ENCODE data around the gene LHX3.

LHX3 gene

DNA sequence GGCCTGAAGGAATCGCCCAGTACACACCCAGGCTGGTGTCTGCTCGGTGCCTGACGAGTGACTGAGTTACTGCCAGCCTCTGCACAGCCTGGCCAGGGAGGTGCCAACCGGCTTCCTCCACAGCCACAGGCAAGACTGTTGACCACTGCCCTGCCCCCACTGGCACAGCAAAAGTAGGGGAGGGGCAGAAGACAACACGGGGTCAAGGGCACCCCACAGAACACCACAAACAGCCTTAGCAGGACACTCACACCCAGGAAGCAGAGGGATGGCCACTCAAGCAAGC lies 722 bp upstream of the LHX3 start:
- no peak for DNase-seq

DNA sequence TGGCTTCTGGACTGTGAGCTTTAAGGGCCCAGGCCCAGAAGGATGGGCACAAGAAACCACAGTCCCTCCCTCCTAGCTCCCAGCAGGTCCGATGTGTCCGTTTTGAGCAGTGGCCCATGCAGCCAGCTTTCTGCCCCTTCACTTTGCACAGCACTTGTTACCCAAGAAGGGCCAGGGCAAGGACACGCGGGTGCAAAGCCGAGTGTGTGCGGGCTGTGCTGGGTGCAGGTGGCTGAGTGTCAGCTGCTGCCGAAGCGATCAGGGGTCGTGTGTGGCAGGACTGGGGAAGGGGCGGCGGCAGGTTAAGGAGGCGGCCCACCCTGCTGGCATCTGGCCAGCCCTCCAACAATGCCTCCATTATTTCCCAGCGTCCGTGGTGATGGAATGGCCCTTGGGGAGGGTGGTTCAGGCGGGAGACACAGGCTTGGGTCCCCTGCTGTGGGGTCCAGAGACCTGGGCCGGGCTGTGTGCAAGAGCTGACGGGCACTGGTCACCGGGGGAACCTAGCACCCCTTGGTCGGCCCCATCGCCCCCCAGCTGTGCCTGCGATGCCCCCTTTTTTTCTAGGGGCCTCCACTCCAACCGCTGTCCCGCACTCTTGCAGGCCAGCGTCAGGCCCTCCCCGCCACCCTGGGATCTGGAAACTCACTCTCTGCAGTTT lies 653 bp downstream of the LHX3 start:
- DNase-seq, result no peak

DNA sequence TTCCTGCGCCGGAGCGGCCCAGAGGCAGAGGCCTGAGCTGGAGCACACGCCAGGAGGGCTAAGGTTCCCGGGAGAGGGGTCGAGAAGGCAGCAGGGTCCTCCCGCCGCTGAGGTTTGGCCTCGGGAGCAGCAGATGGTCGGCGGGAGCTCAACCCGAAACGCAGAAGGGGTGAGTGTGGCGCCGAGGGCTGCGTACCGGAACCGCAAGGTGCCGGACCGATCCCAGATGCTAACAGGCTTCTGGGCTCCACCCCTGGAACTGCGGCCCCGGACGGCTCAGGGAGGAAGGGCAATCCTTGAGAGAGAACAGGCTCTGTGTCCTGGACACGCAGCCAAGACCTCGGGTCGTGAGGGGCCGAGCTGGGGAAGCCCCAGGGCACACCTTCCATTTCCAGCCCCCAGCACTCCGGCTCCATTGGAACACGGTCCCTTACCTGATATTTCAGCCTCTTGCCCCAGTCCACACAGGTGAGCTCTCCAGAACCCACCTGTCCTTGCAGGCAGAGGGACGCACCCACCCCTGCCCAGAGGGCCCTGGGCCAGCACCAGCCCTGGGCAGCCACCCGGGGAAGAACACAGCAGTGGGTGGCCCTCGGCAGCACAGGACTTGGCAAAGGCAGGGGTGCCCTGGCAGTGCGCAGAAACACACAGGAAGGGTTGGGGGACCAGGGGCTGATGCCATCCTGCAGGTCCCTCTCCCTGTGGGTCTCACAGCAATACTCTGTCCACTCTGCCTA lies 1.4 kb downstream of the LHX3 start:
- DNase-seq, result no peak

DNA sequence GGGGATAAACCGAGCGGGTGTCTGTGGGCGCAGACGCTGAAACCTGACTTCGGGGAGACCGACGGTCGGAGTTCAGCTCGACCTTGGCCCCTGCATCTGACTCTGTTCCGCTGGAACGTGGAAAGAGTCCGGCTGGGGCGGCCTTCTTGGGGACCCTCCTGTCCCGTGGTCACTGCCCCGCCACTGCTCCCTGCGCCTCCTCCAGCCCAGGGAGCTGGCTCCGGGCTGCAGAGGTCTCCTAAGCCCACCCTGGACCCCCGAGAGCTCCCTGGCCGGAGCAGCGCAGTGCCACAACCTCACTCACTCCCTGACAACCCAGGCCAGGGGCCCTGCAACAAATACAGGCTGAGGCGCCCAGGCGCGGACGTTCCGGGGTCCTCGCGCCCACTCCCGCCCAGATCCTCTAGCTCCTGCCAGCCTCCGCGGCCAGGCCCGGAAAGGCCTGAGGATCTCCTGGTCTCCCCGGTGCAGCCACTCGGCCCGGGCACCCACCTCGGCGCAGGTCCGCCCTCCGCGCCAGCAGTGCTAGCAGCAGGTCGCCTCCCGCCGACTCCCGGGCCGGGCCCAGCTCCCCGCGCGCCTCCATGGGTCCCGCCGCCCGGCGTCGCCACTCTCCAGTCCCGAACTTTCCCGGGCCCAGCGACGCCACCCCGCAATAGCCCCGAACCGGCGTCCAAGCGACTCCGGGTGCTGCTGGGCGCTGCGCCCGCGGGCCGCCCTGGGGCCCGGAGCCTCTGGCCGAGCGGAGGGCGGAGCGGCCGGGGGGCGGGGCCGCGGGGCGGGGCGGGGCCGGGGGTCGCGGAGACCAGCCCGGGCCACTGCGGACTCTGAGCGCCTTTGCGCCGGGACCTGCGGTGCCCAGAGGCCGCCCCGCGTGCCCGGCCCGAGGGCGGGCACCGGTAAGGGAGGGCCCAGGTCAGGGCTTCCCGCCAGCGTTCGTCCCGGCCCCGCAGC lies 2.2 kb downstream of the LHX3 start:
- no peak for DNase-seq

DNA sequence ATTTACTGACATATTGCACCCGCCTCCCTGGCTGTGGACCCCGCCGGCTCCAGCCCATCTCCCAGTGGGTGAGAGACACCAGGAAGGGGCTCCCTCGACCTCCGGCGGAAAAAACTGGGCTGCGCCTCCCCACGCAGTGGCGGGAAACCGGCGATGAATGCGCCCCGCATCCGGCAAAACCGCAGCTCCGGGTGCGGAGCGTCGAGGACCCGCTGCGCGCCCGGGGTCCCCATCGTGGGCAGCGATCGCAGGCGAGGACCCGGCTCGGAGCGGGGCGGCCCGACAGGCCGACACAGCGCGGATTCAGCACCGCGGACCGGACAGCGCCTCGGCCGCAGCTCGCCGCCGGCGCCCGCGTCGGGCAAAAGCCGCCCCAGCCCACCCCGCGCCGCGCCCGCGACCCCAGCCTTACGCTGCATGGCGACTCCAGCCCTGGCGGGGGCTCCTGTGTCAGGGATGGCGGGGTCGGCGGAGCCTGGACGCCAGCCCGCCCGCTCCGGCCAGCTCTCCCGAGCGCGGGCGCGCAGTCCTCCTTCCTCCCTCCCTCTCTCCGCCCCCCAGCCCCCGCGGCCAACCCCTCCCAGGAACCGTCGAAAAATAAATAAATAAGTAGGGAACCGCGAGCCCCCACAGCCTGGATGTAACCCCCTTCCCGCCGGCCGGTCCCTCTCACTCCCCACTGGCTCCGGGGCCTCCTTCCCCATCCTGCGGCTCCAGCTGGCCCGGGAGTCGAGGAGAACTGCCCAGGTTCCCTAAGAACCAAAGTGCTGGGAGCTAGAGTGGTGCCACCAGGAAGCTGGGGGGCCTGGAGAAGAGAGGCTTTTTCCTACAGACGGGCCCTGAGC lies 3.1 kb downstream of the LHX3 start:
- no peak for DNase-seq

DNA sequence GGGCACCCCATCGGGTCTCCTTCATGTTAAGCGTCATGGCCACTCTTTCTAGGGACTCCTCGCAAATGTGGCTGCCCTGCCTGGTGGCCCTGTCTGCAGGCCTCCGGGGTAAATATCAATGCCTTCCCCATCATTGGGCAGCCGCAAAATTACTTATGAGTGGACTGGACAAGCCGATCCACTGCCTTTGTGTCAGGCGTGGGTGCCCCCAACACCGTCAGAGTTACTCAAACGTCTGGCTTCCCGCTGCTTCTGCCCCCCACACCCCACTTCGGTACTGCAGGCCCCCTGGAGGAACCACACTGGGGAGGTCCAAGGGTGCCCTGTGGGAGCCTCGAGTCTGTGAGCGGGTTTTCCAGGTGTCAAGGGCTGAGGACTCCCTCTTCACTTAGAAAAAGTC lies 3.8 kb downstream of the LHX3 start:
- DNase-seq, result no peak

DNA sequence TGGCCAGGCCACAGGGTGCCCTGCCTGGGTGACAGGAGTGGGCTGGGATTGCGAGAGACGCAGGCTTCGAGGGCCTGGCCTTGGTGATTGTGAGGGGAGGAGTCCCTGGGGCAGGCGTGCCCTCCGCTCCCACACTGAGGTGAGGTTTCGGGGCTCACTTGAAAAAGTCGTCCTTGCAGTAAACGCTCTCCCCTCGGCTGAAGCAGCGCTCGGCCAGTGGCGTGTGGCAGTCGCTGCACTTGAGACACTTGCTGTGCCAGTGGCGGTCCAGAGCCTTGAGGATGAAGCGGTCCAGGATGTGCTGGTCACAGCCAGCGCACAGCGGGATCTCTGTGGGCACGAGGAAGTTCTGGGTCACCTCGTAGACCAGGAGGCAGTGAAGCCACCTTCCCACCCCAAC lies 4.5 kb downstream of the LHX3 start:
- no peak for DNase-seq

DNA sequence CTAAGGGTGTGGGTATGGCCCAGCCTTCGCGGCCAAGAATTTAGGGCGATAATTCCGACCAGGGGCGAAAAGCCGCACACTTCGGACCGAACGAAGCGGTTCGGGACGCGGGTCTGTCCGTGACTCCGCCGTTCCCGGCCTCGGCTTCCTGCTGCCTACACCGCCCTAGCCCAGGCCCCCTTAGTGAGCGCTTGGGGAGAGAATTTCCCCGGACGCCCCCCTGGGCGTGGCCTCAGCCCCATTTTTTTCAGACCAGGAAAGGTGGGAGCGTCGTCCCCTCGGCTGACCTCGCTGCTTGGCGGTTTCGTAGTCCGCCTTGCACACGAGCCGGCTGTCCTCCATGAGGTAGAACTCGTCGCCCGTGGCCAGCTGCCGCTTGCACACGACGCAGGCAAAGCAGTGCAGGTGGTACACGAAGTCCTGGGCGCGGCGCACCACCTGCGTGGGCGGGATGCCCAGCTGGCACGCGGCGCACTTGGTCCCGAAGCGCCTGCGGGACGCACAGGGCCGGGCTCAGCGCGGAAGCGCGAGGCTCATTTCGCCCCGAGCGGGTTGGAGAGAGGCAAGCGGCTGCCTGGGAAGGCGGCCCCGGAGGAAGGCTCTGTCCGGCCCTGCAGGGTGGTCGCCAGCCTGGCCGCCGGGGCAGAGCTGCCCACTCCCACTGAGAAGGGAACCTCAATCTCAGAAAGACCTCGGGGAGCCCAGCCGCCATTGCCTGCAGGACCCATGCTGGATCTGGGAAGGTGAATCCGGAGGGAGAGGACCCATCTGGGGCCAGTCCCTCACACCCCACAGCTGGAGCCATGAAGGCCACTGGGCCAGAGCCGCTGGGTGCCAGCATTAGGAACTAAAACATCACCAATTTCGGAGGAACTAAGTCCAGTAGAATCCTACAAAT lies 5.3 kb downstream of the LHX3 start:
- DNase-seq, result no peak

DNA sequence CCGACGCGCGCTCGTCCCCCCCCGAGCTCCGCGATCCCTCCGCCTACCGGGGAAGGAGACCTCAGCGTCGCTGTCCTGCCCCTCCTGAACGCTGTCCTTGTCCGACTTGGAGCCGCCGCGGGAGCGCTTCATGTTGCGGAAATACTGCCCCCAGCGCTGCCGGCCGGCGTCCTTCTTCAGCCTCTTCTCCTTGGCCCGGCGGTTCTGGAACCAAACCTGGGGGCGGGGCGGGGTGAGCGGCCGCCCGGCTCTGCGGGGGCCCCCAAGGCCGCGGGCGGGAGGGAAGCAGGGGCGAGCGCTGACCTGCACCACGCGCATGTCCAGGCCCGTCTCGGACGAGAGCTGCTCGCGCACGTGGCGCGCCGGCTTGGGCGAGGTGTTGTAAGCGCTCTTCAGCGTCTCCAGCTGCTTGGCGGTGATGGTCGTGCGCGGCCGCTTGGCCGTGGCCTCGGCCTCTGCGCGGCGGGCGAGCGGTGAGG lies 6.3 kb downstream of the LHX3 start:
- DNase-seq, result no peak

DNA sequence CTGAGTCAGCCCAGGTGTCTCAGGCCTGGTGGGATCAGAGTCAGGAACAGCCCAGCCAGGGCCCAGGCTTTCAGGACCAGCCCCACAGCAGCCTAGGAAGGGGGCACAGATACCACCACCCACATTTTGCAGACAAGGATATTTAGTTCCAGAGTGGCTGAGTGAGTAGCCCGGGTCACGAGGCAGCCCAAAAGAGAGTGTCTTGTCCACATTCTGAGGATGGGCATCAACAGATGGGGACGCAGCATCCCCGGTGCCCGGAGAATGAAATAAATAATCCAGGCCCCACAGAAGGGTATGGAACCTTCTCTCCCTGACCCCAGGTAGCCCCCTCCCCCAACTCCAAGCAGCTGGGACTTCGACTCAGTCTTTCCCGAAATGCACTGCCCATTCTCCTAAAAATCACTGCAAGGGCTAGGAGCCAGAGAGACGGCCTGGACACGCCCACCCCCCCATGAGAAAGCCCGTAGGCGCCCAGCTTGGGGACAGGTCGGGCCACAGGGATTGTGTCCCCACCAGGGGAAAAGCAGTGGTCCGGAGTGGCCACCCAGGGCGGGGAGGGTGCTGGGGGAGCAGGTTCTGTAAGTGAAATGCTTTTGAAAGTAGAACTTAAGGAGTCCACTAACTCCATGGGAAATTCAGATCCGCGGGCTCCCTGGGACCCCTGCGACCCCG lies 6.9 kb downstream of the LHX3 start:
- no peak for DNase-seq

DNA sequence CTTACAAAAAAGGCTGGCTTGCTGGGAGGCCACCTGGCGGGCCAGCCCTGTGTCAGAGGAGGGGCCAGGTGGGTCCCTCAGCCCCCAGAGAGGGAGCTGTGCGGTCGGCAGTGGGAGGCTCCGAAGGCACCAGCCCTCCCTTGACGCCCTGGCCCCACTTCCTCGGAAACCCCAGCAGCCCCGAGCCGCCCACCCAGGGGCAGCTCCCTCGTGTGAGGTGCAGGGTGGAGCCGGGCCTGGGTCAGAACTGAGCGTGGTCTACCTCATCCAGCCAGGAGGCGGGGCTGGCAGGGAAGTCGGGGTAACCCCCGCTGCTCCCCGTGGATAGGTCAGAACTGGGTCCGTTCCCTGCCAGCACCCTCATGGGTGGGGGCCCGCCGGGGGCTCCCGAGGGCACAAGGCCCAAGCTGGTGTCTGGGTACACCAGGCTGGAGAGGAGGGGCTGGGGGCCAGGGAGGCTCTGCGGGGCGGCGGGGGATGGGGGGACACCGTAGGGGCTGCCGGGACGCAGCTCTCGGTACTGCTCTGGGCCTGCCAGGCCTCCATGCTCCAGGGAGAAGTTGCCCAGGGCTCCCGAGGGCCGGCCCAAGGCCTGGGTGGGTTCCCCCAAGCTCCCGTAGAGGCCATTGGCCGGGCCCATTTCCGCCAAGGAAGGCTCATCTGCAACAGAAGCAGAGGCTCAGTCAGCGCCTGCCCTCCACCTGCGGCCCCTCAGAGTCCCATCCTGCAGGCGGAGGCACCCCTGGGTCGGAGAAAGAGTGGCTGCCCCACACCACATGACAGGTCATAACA lies 7.6 kb downstream of the LHX3 start:
- no peak for DNase-seq

DNA sequence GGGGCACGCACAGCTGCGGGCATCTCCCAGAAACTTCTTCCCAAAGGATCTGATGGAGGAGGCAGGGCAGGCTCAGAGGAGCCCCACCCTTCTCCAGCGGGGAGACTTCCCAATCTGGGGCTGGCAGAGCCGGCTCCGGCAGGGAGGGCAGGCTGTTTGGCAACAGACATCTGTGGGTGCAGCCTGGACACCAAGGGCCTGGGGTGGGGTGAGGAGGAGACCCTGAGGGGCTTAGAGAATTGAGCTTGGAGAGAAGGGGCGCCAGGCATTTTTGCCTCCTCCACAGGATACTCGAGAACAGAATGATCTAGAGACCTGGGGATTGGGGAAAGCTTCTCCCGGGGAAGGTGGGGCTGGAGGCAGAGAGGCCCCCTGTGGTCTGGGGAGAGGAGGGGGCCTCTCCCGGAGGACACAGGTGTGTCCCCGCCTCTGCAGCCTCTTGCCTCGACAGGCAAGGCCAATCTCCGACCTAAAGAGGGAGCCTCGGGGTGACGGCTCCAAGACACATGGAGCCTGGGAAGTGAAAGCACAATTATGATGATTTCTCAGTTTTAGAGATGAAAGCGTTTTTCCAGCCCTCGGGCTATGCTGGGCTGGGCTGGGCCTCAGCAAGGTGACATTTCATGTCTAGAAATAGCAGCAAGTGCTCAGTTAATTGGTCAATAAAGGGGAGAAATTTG lies 8.4 kb downstream of the LHX3 start:
- DNase-seq, result no peak

DNA sequence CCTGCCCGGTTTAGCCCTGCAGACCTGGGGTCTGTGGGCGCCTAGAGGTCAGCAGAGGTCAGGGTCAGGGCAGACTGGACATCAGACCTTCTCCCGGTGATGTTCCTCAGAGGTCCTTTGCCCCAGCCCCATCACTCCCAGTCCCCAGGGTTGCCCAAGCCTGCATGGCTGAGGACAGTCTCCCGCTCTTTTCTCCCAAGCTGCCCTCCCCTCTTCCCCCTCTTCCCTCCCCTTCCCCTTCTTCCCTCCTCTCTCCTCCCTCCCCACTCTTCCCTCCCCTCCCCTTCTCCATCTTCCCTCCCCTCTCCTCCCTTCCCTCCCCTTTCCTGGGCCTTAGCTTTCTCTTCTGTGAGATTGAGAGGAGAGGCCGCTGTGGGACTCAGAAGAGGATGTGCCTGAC lies 10.4 kb downstream of the LHX3 start:
- no peak for DNase-seq

DNA sequence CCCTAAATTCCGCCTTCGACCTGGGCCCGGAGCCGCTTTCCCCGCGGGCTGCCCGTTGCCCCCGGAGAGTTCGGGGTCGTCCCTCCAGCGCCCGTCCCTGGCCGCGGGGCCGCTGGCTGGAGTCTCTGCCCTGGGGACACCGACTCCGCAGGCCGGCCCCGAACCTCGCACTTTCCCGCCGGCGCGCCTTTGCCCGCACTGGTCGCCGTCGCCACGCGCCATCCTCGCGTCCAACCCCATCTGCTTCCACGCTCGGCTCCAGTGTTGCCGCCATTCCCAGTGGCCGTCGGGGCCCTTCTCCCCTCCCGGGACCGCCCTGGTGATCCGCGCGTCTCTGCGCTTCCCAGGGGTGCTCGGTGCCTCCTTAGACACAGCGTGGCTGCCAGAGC lies 11.0 kb downstream of the LHX3 start:
- DNase-seq, result no peak

DNA sequence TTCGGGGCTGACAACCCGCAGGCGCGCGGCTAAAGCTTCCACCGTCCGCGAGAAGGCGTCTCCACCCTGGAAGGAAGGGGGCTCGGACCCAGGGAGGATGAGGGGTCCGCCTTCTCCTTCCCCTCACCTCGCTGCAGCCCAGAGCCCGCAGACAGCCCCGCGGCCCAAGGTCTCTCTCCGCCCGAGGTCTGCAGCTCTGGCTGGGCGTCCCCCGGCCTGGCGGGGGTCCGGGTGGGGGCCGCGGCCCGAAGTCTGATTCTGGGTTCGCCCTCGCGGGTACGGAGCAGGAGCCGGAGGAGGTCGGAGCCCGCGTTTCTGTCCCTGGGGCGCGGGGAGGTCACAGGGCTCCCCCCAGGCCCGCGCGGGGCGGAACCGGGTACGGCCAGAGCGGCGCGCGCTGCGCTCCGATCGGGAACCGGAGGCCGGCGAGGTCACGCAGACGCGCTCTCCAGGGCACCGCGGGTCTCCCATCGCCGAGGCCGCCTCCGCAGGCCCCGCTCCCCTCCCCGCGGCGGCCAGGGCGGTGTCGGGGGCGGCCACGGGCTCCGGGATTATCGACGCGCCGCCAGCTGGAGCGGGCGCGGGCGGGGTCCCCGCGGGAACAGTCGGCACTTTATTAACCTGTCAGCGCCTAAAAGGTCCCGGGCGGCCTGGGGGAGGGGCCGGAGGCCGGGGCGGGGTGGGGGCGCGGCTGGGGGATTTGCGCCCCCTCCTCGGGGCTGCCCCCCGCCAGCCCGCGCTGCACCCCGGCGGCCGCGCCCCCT lies 11.6 kb downstream of the LHX3 start:
- no peak for DNase-seq

DNA sequence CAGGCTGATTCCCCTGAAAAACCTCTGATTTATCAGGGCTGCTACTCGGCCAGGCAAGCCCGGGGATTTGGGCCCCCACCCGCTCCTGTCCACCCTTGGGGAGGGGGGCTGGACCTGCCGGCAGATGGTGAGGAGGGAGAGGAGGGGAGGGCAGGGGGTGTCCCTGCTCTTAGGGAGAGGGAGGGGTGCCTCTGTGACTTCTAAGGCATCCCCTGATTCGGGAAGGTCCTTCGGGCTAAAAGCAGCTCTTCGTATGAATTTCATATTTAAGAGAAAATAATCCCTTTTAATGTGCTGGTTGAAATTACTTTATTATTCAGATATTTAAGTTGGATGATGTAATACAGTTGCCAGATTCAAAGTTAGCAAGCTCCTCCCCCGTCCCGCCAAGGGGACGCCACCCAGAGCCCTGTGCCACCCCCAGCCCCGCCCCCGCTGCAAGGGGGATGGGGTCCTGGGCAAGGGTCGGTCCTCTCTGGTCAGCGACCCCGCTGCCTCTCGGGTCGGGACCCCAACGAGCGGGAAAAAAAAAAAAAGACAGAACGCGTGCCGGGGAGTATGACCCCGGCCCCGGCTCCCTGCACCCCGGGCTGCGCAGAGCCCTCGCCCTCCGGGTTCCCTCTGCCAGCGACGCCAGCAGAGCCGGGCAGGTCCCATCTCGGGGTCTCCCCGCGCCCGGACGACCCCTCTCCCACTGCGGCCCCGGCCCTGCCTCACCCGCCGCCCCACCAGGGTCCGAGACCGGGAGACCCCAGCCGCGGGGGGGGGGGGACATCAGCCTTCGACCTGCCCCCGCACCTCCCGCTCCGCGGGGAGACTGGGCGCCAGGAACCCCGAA lies 12.4 kb downstream of the LHX3 start:
- DNase-seq, result no peak

DNA sequence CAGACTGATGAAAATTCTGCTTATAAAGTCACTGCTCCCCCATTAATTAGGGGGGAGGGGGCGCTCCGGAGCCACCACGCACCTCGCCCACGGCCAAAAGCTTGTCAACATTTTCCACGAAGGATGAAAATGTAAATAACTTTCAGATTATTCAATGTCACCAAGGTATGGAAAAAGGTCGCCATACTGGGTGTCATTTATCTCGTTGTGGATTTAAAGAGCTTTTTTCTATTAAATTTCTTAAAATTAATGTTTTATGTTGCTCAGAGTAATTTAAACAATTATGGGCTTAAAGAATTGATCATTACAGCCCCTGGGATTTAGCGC lies 13.0 kb downstream of the LHX3 start:
- DNase-seq, result no peak
